Upper lobe of left lung (tissue), 6 donors: ENCODE measurements around the gene CLEC4D. TPM values are rescaled to one million over a fixed set of nuclear protein-coding genes. Genes with fewer than 3 reads are reported as not detected.
A peak's percentile ranks its signal among the peaks of the same experiment; 100 is the strongest.
"Not testable (repeated sequence)": the region's sequence is repeated elsewhere in the genome, so short reads cannot be mapped to it uniquely, and the experiment has no call there.

Experiments used
- ATAC-seq, 2 donors: fragments of 200-7000 bp; cut with Tn5 transposase; one replicate each; pipeline ENCODE4 v1.9.1; 2022; ENCODE audit warnings: mild to moderate bottlenecking in 2 of 2, moderate library complexity in 2 of 2; ENCODE audit not compliant: low FRiP score in 2 of 2
- DNase-seq, 2 donors: peaks; one replicate each; pipeline ENCODE4 v3.0.0-alpha.2; 2019 to 2020
- H3K27ac ChIP-seq, 4 donors: fragments of 200-600 bp; sonication (generic); one replicate each; pipeline ENCODE4 v1.5.1; 2016 to 2019
- H3K27me3 ChIP-seq, 4 donors: fragments of 200-600 bp; sonication (generic); one replicate each; pipeline ENCODE4 v1.5.1; 2017 to 2019
- H3K36me3 ChIP-seq, 4 donors: fragments of 200-600 bp; sonication (generic); one replicate each; pipeline ENCODE4 v1.5.1; 2016 to 2019
- H3K4me1 ChIP-seq, 4 donors: fragments of 200-600 bp; sonication (generic); one replicate each; pipeline ENCODE4 v1.5.1; 2018 to 2019
- H3K4me3 ChIP-seq, 4 donors: fragments of 200-600 bp; sonication (generic); one replicate each; pipeline ENCODE4 v1.5.1; 2017 to 2019; ENCODE audit warnings: mild to moderate bottlenecking in 2 of 4, moderate library complexity in 1 of 4
- H3K9me3 ChIP-seq, 4 donors: fragments of 200-600 bp; sonication (generic); one replicate each; pipeline ENCODE4 v1.5.1; 2018 to 2019
- EP300 ChIP-seq, 4 donors: sonication (generic); formaldehyde crosslinking; IDR thresholded peaks; one replicate each; pipeline ENCODE4 v1.5.1; 2017; ENCODE audit warnings: antibody characterized with exemption in 4 of 4, control low read depth in 2 of 4
- POLR2A ChIP-seq, 4 donors: fragments of 450-650 bp; IDR thresholded peaks; one replicate each; pipeline ENCODE4 v1.5.1; 2016 to 2017; ENCODE audit warnings: antibody characterized with exemption in 4 of 4, mild to moderate bottlenecking in 2 of 4
- POLR2AphosphoS5 ChIP-seq, 2 donors: sonication (generic); formaldehyde crosslinking; IDR thresholded peaks; one replicate each; pipeline ENCODE4 v1.5.1; 2017; ENCODE audit warnings: antibody characterized with exemption in 2 of 2
- WGBS, 2 donors: methylation state at CpG; one replicate each; pipeline ENCODE4 v1.1.5; 2017 to 2018; 5-methylcytosine and 5-hydroxymethylcytosine counted together
- total RNA-seq, 6 donors: library from RNA; depleted of rRNA in 4 of 6; stranded (reverse); fragments of >200 nt in 4 of 6; gene quantifications; one replicate each; pipeline versions ENCODE4 v1.1.0 to v1.2.1, GENCODE V29; 2016 to 2021
- TF ChIP-seq, protein P1 (sequence below), 6 experiments: fragments of 450-650 bp in 4 of 6; fragments of 200-600 bp in 2 of 6; sonication (generic) in 2 of 6; IDR thresholded peaks; one replicate each; pipeline ENCODE4 v1.5.1; 2016 to 2019; ENCODE audit warnings: antibody characterized with exemption in 6 of 6
- donor health status: DM: no; HTN: no; CAD: no; lungs with moderate emphysema.
- donor health status: DM: no; HTN: yes; CAD: no; lungs with severe emphysema.

The CLEC4D gene
- total RNA-seq, 6 donors from 2014 or later = 1.2 to 4.0 (median 3.2) TPM; not detected in 1

DNA sequence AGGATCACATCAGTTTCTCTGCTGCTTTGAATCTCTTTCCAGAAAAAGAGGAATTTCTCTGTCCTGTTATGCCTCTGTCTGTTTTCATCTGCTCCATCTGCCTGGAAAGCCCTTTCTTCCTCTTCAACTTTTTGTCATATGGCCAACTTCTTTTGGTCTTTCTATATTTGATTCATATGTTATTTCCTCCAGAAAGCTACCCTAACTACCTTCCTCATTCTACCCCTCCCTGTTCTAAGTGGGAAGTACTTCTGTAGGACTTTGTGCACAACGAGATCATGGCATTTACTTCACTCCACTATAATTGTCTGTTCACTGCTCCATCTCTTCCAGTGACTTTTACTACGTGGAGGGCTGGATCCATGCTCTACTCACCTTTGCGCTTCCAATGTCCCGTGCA, 5.9 kb downstream of the CLEC4D start:
- 67 to 68% methylated on average over 4 of the region's 4 CpGs for WGBS, 2 donors
- Histone ChIP-seq H3K4me1 (no peaks in the 10 kb centered on the region), H3K27me3 (no peaks in the 10 kb centered on the region), H3K9me3 (no peaks in the 10 kb centered on the region), H3K27ac (peak overlapping the region in 1 of 4 donors; percentile 35), H3K4me3 (no peak overlapping the region), H3K36me3 (no peaks in the 10 kb centered on the region)
- DNase-seq = no peak
- TF ChIP-seq EP300 (IDR thresholded peaks at IDR 0.05) (no peak), POLR2AphosphoS5 (IDR thresholded peaks at IDR 0.05) (no peak), POLR2A (IDR thresholded peaks at IDR 0.05) (no peak)
- TF ChIP-seq, protein P1, sequence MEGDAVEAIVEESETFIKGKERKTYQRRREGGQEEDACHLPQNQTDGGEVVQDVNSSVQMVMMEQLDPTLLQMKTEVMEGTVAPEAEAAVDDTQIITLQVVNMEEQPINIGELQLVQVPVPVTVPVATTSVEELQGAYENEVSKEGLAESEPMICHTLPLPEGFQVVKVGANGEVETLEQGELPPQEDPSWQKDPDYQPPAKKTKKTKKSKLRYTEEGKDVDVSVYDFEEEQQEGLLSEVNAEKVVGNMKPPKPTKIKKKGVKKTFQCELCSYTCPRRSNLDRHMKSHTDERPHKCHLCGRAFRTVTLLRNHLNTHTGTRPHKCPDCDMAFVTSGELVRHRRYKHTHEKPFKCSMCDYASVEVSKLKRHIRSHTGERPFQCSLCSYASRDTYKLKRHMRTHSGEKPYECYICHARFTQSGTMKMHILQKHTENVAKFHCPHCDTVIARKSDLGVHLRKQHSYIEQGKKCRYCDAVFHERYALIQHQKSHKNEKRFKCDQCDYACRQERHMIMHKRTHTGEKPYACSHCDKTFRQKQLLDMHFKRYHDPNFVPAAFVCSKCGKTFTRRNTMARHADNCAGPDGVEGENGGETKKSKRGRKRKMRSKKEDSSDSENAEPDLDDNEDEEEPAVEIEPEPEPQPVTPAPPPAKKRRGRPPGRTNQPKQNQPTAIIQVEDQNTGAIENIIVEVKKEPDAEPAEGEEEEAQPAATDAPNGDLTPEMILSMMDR (IDR thresholded peaks at IDR 0.05) = no peak
- ATAC-seq = peak in 1 of 2 donors; percentile 35

DNA sequence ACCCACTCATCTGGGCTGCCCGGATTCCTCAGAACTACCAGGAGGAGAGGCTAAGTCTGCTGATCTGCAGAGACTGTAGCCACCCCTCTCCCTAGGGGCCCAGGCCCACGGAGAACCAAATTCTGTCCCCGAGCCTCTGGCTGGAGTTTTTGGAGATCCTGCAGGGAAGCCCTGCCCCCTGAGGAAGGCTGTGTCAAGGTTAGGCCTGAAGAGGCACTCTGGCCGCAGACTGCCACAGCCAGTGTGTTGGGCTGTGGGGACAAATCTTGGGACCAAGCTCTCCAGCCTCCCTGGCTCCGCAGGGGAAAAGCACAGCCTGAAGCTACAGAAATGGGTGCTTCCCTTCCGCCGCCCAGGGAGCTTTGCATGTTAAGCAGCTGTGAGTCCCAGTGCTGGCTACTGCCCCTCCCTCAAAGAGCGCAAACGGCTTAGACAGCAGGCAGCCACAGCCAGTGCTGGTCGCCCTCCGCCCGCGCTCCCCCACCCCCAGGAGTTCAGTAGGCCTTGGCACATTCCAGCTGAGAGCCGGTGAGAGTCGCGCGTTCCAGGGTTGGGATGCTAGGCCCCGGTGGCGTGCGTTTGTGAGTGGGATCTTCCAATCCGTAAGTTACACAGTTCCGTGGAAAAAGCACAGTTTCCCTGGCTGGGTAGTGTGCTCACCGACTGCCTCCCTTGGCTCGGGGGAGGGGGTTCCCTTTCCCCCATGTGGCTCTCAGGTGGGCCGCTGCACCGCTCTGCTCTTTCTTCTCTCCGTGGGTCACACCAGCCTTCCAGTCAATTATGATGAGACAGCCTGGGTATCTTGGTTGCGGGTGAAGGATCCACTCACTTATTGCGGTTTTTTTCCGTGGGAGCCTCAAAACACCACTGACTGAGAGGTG, 14.2 kb downstream of the CLEC4D start:
- Histone ChIP-seq H3K9me3 (no peaks in the 10 kb centered on the region), H3K36me3 (no peaks in the 10 kb centered on the region), H3K4me1 (no peaks in the 10 kb centered on the region), H3K27ac (no peak overlapping the region), H3K4me3 (no peak overlapping the region), H3K27me3 (no peaks in the 10 kb centered on the region)
- TF ChIP-seq POLR2A (IDR thresholded peaks at IDR 0.05) (no peak), EP300 (IDR thresholded peaks at IDR 0.05) (no peak), POLR2AphosphoS5 (IDR thresholded peaks at IDR 0.05) (no peak)
- TF ChIP-seq, protein P1 (IDR thresholded peaks at IDR 0.05) = no peak
- no peak for ATAC-seq
- peak in 1 of 2 donors; percentile 76 for DNase-seq
- 81 to 89% methylated on average over 16 to 28 of the region's 30 CpGs for WGBS, 2 donors

DNA sequence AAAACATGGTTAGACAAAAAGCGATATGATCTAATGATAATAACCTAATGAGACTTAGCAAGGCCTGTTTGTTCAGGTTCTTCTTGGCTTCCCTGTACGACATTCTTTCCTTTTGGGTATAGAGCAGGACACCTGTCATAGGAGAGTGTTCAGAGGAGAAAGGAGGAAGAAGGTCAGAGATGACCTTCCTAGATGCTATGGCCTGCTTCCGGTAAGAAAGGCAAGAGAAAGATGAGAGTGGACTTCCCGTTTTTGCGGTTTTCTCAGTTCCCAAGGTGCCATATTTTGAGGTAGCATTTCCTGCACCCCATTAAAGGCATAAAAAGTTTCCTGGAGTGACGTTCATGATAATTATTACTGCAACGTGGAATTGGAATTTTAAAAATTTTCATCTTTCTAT, 18.7 kb downstream of the CLEC4D start:
- no peak for TF ChIP-seq EP300 (IDR thresholded peaks at IDR 0.05)
- no peak for TF ChIP-seq POLR2A (IDR thresholded peaks at IDR 0.05)
- TF ChIP-seq, protein P1 (IDR thresholded peaks at IDR 0.05) = no peak
- no peak for TF ChIP-seq POLR2AphosphoS5 (IDR thresholded peaks at IDR 0.05)
- DNase-seq (no peak), ATAC-seq (no peak)
- Histone ChIP-seq H3K4me3 (no peak overlapping the region), H3K27ac (no peak overlapping the region), H3K9me3 (no peaks in the 10 kb centered on the region), H3K36me3 (peaks cover 0 to 20% (median 0%) of the 10 kb centered on the region in 4 donors), H3K27me3 (no peaks in the 10 kb centered on the region), H3K4me1 (no peaks in the 10 kb centered on the region)
- WGBS, 2 donors = 80 to 83% methylated on average over 7 of the region's 7 CpGs

DNA sequence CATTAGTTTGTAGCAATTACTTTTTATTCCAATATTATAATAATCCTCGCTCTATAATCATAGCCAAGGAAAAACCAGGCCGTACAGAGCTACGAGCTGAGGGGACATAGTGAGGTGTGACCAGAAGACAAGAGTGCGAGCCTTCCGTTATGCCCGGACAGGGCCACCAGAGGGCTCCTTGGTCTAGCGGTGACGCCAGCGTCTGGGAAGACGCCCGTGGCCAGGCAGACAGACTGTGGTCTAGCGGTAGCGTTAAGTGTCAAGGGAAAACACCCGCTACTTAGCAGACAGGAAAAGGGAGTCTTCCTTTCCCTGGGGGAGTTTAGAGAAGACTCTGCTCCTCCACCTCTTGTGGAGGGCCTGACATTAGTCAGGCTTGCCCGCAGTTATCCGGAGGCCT, 24.5 kb downstream of the CLEC4D start:
- 93 to 97% methylated on average over 13 to 16 of the region's 16 CpGs for WGBS, 2 donors
- not testable (repeated sequence) for H3K27ac ChIP-seq, H3K27me3 ChIP-seq, ATAC-seq, H3K4me3 ChIP-seq, H3K4me1 ChIP-seq, H3K9me3 ChIP-seq
- DNase-seq = peak in 1 of 2 donors; percentile 46
- peaks cover 0 to 26% (median 0%) of the 10 kb centered on the region in 4 donors for H3K36me3 ChIP-seq

DNA sequence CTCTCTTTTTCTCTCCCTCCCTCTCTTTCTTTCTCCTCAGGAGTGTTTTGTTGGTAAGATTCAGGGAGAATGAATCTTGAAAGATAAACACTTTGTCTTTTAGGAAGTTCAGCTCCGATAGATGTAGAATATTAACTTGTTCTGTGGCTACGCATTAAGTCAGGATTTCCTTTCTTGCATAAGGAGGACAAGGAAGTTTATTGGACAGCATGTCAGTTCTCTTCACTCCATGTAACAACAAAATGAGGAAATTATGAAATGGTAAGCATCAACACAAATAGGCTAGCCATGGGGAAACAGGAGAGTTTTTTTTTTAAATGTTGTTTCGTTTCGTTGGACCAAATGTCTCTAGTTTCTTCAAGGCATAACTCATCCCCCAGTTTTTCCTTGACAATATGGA, 27.5 kb downstream of the CLEC4D start, which contains the start of gene CLEC4E:
CLEC4E (minus strand) TSS at position 75 of the 400 bp plus-strand sequence. CDS start 108 bp downstream, outside the sequence.
- not testable (repeated sequence) for H3K27me3 ChIP-seq, H3K9me3 ChIP-seq, DNase-seq
- WGBS, 2 donors = 36 to 39% methylated on average over 4 of the region's 4 CpGs
- peak; percentile 57 to 85 for ATAC-seq
- TF ChIP-seq POLR2AphosphoS5 (IDR thresholded peaks at IDR 0.05) (peak in 1 of 2 donors; percentile 53), POLR2A (IDR thresholded peaks at IDR 0.05) (peak in 1 of 4 donors; percentile 52)
- Histone ChIP-seq H3K4me3 (peak within 1 kb of the TSS in 3 of 4 donors; percentile 0 to 36 (median 12)), H3K27ac (peak within 1 kb of the TSS; percentile 50 to 88 (median 72)), H3K4me1 (peaks cover 0 to 18% (median 14%) of the 10 kb centered on the region in 4 donors), H3K36me3 (peaks cover 0 to 13% (median 0%) of the 10 kb centered on the region in 4 donors)
